Glomerular visceral epithelial cell (primary cell): ENCODE data around the gene RRP1.
"Not testable (repeated sequence)": the region's sequence is repeated elsewhere in the genome, so short reads cannot be mapped to it uniquely, and the experiment has no call there.

ENCODE experiments used
- DNase-seq: peaks from one replicate; pipeline ENCODE4 v3.0.0-alpha.2; 2016; ENCODE audit errors: extremely low spot score

The RRP1 gene

DNA sequence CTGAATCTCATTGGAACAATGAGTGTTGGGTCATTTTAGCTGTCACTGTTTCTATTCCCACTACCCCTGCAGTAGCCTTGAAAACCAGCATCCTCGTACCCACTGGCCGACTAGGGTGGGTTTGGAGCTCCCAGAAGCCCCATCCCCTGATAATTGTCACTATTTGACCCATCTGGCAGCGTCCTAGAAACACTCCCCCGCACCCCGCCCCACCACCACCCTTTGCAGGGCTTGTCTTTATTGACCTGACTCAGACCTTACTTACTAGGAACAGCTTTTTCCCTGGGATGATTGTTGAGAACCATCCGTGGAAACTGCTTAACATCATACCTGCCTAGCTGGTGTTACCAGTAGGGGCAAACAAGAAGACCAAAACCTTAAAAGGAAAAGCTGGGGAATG lies 47.2 kb downstream of the RRP1 start:
- DNase-seq = no peak

GRCh38 chr21:43840259-43840658 lies 50.9 kb downstream of the RRP1 start:
- DNase-seq = no peak

DNA sequence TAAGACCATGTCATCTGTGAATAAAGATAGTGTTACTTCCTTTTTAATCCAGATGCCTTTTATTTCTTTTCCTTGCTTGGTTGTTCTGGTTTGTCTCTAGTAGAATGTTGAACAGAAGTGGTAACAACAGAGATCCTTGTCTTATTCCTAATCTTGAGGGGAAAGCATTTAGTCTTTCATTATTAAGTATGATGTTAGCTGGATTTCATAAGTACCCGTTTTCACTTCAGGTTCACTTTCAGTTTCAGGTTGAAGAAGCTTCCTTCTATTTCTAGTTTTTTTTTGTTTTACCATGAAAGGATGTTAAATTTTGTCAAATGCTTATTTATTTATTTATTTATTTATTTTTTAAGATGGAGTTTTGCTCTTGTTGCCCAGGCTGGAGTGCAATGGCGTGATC lies 53.4 kb downstream of the RRP1 start:
- DNase-seq = no peak

- not testable (repeated sequence) for DNase-seq
Observed at GRCh38 chr21:43844906-43845305, 55.5 kb downstream of the RRP1 start.

- DNase-seq = no peak
Observed at GRCh38 chr21:43845386-43845785, 56.0 kb downstream of the RRP1 start.

GRCh38 chr21:43846430-43846829 lies 57.1 kb downstream of the RRP1 start:
- no peak for DNase-seq

GRCh38 chr21:43847301-43847700 lies 57.9 kb downstream of the RRP1 start:
- DNase-seq = no peak

- no peak for DNase-seq
Observed at GRCh38 chr21:43848771-43849170, 59.4 kb downstream of the RRP1 start.

DNA sequence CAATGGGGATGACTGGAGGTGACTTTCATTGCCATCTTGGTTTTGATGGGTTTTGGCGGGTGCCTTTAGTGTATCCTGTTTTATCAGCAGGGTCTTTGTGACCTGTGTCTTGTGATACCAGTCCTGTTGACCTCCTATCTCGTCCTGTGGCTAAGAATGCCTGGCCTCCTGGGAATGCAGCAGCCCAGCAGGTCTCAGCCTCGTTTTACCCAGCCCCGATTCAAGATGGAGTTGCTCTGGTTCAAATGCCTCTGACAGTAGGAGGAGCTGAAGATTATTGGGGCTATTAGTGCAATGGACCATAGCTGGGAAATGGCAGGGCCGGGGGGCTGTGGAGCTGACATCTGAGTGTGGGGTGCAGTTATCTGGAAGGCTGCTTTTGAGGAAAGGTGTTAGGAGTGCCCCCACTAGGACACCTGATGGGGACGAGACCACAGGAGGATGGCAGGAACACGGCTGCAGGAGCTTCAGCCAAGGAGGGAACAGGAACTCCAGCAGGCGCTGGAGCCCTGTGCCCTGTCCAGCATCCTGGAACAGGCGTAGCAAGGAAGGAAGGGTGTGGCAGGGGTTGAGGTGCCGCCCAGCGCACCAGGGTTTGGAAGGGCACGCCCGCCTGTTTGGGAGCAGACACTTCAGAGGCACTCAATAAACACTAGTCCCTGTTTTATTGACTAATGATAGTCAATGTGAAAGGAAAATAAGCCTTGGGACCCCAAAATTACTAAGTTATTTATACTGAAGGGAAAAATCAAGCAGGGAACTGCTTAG lies 60.3 kb downstream of the RRP1 start:
- DNase-seq = no peak

DNA sequence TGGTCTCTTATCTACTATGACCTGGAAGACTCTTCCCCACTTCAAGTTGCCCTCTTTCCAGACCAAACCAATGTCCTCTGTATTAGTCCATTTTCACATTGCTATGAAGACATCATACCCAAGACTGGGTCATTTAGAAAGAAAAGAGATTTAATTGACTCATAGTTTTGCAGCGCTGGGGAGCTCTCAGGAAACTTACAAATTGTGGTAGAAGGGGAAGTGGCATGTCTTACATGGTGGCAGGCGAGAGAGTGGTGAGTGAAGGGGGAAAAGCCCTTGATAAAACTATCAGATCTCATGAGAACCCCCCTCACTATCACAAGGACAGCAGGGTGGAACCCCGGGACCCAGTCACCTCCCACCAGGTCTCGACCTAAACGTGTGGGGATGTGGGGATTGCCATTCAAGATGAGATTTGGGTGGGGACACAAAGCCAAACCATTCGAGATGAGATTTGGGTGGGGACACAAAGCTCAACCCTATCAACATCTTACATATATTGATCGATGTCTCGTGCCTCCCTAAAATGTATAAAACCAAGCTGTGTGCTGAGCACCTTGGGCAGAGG lies 61.4 kb downstream of the RRP1 start:
- DNase-seq = no peak

DNA sequence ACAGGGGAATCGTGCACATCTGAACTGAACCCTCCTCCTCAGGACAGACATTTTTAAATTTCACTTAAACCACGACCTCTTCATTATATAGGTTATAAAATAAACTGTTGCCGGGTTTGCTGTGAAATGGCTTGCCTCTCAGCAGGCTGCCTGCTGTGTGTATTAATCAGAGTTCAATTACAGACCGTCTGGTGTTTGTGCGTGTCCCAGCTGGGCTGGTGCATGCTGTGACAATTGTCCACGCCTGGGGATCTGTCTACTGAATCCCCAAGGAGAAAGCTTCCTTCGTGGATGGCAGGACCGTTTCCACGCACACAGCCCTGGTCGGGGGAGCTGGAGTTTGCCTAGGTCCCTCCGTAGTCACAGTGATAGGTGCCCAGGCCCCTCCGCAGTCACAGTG lies 62.2 kb downstream of the RRP1 start:
- no peak for DNase-seq

GRCh38 chr21:43853851-43854772 lies 64.7 kb downstream of the RRP1 start:
- DNase-seq = no peak
